GM21529 (cell line): ENCODE measurements around the gene ABCG2.

Source experiments
- ATAC-seq: cut with Tn5 transposase; IDR thresholded peaks from one replicate; pipeline ENCODE4 v1.9.1; 2021; ENCODE audit not compliant: unreplicated experiment

The ABCG2 gene

DNA sequence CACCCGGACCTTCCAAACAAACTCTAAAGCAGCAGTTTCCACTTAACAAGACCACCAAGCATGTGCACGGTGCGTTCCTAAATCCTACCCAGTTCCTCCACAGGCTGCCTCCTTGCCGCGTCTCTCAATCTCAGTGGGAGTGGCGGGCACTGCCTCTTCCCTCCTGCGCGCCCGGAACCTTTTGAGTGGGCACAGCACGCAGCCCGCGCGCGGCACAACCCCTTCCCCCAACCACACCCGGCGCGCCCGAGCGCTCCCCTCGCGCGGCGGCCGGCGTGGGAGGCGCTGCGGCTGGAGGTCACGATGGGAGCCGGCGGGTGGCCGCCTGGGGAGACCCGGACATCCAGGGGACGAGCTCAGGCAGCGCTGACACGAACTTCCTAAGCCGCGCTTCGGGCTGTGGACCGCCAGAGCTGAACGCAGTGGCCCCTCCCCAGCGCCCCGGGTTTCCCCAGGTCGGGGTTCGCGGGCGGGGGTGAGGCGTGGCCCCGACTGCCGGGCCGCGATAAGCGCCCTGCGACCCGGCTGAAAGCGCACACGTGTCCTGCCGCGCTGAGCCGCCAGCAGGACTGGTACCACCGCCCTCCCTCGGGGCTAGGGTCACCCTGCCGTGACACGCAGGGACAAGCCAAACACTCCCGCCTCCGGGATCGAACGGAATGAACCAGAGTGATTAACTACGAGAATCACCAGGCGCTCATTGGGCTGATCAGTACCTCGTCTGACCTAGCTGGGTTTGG is at the start of gene ABCG2:
Gene ABCG2 (minus strand): TSS at position 151 of the 740 bp plus-strand sequence. CDS start 18,644 bp downstream, outside the sequence.
- peak; percentile 61 for ATAC-seq

DNA sequence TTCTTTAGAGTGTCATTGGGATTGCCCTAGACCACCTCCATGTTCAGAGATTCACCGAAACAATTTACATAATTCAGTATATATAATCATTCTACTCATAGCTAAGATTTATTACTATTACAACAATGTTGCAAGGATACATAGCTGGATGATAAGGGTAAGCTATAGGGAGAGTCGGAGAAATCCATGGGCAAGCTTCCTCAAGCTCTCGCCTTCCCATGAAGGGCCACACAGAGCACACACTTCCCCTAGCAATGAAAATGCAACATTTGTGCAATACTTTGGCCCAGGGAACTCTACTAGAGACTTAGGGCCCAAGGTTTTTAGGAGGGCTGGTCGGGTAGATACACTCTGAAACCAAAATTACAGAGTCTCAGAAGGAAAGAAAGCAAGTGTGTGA is 49.7 kb upstream of the ABCG2 start:
- ATAC-seq, result no peak

DNA sequence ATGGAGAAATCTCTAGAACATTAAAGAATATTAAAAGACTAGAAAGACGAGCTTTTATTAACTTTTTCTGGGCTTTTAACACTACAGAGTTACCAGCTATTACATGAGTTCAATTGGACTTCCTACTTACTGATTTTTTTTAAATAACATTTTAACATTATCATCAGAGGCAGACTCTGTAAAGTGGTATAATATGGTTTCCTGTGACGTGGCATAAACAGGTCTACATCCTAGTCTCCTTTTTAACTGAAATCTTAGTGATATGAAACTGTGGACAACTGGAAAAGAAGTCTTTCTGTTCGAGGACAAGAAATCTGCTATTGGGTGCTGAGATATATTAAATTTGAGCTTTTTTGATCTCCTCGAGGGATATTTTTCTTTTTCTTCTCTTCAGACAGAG is 48.7 kb upstream of the ABCG2 start:
- no peak for ATAC-seq

DNA sequence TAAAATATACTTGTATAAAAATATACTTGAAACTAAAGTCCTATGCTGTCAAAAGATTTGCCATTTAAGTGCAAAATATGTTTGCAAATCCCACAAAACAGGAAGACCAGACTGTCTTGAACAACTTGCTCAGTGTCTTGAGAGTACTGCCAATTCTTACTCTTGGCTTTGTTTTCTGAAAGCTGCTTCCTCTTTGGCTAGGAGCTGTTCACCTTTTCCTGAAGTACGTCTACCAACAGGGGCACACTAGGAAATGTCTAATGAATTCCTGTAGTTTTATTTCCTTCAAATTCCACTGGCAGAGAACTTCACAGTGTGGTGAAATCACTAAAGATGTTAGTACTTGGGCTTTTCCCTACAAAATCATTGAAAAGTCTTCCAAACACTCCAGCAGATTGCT is 46.4 kb upstream of the ABCG2 start:
- no peak for ATAC-seq

DNA sequence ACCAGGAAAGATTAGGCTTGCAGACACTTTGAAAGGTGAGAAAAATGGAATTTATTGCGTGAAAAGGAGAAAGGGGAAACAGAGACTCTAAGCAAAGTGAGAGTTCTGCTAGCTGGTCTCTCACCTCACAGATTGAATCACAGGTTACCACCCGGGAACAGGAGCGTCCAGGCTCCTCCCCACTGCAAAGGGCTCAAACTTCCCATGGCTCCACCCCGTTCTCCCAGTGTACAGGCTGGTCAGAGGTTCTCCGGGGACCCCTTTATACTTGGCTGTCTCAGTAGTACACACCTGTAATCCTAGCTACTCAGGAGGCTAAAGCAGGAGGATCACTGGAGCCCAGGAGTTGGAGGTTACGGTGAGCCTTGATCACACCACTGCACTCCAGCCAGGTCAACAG is 44.0 kb upstream of the ABCG2 start:
- ATAC-seq, result no peak

DNA sequence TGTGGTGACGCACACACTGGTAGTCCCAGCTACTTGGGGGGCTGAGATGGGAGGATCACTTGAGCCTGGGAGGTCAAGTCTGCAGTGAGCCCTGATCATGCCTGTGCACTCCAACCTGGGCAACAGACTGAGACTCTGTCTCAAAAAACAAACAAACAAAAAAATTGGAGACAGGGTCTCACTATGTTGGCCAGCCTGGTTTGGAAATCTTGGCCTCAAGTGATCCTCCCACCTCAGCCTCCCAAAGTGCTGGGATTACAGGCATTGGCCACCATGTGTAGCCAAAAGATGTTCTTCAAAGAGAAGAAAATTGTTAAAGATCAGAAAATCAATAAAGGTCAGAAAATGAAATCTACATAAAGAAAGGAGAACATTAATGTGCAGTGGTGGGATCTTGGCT is 41.7 kb upstream of the ABCG2 start:
- ATAC-seq, result no peak

DNA sequence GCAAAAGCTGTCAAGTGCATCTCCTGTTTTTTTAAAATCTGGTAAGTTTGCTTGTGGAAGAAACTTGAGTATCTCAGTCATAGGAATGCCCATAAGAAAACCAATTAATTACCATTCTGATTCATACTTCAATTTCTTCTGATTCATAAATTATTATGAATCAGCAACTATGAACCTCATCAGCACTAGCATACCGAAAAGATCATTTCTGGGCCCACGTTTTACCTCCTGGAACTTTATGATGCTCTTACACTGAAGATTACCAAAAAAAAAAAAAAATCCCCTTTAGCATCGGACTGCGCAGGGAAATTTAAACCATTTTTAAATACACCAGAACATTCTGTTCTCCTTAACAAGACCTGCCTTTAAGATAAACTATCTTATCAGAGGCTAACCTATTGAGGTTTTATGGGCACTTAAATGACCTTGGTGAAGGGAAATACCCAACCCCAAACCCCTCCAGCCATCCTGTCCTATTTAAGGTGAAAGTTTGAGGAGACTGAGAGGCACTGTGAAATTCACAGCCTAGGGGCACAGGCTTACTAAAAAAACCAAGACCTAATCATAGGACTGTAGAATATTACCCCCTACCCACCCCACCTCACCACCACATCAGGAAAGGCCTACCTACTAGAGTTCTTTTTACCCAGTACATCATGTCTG is 38.2 kb upstream of the ABCG2 start:
- ATAC-seq, result no peak

DNA sequence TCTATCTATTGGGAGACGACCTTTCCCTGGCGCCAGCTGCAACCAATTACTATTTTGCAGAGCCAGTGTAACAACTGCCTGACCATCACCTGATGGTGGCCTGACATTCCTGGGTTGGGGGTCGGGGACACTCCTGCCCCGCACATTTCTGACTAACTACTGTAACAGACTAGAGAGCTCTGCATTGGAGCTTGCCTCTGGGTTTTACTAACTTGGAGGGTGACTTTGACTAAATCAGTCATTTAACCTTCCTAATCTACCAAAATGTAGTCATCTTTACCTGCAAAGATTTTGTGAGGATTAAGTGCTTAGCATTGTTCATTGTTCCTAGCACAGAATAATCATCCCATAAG is 37.5 kb upstream of the ABCG2 start:
- ATAC-seq, result no peak

DNA sequence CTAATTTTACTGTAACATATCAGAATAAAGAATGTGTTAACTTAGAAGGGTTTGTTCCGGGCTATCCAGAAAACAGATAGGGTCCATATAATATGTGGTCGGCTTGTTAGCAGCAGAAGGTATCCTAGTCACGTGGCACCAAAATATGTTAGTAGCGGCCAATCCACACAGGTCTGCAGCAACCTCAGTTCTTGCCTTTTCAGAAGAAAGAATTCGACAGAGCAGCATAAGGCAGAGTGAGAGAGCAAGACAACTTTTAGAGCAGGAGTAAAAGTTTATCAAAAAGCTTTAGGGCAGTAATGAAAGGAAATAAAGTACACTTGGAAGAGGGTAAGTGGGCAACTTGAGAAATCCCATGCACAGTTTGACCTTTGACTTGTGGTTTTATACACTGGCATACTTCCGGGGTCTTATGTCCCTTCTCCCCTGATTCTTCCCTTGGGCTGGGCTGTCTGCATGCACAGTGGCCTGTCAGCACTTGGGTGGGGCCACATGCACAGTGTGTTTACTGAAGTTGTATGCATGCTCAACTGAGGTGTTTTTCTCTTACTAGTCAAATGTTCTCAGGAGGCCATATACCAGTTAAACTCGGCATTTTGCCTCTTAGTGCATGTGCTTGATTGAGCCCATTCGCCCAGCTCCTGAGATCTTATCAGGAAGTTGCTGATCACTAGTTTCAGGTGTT is 37.0 kb upstream of the ABCG2 start:
- no peak for ATAC-seq

DNA sequence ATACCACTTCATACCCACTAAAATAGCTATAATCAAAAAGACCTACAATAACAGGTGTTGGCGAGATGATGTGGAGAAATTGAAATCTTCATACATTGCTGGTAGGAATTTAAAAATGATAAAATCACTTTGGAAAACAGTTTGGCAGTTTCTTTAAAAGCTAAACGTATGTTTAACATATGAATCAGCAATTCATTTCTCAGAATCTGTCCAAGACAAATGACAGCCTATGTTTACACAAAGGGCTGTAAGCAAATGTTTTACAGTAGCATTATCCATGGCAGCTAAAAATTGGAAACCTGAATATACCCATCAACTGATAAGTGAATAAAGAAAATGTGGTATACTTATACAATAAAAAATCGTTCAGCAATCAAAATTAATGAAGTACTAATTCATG is 33.0 kb upstream of the ABCG2 start:
- ATAC-seq, result no peak

DNA sequence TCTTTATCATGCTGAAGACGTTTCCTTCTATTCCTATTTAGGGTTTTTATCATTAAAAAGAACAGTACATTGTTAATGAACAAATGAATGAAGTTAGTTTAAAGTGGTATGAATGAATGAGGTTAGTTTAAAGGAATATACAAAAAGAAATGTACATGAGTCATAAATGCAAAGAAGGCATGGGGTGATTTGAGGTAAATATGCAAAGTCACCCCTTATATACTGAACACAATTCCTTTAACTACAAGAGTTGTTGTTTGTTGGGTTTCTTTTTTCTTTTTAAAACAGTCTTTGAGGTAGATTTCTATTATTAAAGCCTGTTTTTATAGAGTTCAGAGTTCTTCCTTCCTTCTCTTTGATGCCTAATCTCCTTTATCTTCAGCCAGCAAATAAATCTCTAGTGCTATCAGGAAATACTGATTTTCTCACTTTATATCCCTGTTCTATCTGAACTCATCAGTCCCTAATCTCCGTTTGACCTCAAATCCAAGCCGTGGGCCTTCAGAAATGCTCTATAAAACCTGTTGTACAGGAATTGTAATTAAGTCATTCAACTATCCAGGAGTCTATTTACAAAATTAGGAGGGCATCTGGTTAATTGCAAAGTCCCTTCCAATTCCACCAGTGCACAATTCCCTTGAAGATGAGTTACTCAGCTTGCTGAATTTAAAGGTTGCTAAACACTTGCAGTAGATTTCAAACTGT is 31.6 kb upstream of the ABCG2 start:
- no peak for ATAC-seq

DNA sequence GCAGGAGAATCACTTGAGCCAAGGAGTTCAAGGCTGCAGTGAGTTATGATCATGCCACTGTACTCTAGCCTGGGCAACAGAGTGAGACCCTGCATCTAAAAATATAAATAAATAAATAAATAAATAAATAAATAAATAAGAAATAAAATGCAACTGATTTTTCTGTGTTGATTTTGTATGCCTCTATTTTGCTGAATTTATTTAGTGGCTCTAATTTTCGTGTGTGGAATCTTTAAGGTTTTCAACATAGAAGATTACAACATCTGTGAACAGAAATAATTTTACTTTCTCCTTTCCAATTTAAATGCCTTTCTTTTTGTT is 30.9 kb upstream of the ABCG2 start:
- ATAC-seq, result no peak

DNA sequence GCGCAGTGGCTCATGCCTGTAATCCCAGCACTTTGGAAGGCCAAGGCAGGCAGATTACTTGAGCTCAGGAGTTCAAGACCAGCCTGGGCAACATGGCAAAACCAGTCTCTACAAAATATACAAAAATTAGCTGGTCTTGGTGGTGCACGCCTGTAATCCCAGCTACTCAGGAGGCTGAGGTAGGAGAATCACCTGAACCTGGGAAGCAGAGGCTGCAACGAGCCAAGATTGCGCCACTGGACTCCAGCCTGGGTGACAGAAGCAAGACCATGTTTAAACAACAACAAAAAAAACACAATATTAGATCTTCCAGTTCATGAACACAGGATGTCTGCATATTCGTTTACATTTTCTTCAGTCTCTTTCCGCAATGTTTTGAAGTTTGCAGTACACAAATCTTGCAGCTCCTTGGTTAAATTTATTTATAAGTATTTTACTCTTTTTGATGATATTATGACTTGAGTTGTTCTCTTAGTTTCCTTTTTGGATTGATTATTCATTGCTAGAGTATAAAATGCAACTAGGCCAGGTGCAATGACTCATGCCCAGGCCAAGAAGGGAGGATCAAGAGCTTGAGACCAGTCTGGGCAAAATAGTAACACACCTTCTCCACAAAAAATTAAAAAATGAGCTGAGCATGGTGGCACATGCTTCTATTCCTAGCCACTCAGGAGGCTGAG is 30.4 kb upstream of the ABCG2 start:
- ATAC-seq, result no peak

DNA sequence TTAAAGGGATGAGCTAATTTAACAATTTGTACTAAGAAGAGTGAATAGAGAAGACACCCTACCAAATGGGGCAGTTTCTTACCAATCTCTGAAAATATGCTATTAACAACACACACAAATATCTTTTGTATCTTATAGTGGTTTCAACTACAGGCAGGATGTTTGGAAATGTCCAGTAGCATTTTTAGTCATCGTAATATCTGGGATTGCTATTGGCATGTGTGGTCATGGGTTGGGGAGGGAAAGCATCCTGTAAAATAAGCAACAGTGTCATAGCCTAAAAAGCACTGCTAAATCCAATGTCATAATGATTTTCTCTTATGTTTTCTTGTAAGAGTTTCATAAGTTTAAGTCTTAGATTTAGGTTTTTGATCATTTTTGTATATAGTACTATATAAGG is 29.3 kb upstream of the ABCG2 start:
- no peak for ATAC-seq

DNA sequence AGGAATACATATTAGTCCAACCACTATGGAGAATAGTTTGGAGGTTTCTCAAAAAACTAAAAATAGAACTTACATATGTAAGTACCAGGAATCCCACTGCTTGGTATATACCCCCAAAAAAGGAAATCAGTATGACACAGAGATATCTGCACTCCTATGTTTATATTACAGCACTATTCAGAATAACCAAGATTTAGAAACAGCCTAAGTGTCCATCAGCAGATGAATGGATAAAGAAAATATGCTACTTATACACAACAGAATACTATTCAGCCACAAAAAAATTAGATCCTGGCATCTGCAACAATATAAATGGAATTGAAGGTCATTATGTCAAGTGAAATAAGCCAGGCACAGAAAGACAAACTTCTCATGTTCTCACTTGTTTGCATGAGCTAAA is 27.5 kb upstream of the ABCG2 start:
- no peak for ATAC-seq

DNA sequence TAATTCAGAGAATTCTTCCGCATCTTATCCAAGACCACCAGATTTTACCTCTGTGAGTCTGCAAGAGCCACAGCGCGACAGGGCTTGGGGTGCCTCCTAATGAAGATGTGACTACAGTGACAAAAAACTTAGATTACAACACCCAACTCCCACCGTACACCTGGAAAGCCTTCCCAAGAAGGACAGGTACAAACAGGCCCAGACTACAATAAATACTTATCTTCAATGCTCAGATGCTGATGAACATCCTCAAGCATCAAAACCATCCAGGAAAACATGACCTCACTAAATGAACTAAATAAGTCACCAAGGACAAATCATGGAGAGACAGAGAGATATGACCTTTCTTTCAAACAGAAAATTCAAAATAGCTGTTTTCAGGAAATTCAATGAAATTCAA is 20.8 kb upstream of the ABCG2 start:
- ATAC-seq, result no peak

DNA sequence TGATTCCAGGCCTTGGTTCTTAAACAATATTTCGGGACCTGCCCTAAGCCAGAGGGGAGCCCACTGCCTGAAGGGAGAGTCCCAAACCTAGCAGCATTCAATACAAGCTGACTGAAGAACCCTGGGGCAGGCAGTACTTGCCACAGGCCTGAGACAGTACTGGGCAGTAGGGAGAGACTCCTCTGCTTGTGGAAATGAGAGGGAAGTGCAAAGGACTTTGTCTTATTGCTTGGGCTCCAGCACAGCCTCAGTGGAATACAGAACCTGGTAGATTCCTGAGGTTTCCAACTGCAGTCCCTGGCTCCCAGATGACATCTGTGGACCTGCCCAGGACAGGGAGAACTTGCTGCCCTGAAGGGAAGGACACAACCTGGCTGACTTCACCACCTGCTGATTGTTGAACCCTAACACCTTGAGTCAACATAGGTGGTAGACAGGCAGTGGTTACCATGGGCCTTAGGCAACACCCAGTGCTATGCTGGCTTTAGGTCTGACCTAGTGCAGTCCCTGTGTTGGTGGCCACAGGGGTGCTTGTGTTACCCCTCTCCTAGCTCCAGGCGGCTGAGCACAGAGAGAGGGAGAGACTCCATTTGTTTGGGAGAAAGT is 20.3 kb upstream of the ABCG2 start:
- no peak for ATAC-seq

DNA sequence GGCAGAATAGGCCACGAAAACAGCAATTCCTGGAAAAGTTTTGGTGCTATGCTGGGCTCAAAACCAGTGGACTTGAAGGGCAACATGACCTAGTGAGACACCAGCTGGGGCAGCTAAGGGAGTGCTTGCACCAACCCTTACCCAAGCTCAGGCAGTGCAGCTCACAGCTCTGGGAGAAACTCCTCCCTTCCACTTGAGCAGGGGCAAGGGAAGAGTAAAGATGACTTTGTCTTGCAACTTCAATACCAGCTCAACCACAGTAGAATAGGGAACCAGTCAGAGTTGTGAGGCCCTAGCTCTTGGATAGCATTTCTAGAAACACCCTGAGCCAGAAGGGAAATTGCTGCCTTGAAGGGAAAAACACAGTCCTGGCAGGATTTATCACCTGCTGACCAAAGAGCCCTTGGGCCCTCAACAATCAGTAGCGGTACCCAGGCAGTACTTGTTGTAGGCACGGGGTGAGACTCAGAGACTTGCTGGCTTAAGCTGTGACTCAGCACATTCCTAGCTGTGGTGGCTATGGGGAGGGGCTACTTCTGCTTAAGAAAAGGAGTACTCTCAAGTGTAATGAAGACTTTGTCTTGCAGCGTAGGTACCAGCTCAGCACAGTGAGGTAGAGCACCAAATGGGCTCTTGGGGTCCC is 19.7 kb upstream of the ABCG2 start:
- no peak for ATAC-seq

DNA sequence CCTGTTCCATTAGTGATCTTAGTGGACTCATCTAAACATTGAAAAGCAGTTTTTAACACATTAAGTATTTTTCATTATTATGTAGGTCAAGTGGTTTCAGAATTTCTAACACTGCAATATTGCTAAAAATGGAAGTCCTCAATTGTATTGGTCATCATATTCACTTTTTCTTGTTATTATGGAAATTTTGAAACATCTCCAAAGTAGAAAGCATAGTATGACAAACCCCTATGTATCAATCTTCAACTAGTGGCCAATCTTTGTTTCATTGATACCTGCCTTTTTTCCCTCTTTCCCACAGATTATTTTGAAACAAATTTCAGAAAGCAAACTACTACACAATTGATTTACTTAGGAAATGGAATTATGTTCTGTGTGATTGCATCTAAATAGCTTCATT is 14.5 kb upstream of the ABCG2 start:
- no peak for ATAC-seq

DNA sequence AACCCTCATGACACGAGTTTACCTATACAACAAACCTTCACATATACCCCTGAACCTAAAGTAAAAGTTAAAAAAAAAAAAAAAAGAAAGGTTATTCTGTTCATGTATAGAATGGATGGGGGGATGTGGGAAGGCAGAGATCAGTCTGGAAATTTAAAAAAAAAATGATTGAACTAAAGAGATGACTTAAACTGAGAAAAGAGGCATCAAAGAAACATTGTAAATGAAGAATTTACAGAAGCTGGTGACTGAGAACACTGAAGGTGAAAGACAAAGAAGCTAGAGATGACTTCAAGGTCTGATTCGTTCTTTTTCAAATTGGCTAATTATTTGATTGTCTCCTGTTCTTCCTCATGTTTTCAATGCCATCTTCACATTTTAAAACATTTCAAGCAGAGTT is 12.8 kb upstream of the ABCG2 start:
- ATAC-seq, result no peak
